HG03103 (cell line): ENCODE measurements around the gene SLC9A6.

Experiments
- ATAC-seq: cut with Tn5 transposase; IDR thresholded peaks from one replicate; pipeline ENCODE4 v1.9.1; 2021; ENCODE audit warnings: low read depth; ENCODE audit not compliant: unreplicated experiment

The SLC9A6 gene

DNA sequence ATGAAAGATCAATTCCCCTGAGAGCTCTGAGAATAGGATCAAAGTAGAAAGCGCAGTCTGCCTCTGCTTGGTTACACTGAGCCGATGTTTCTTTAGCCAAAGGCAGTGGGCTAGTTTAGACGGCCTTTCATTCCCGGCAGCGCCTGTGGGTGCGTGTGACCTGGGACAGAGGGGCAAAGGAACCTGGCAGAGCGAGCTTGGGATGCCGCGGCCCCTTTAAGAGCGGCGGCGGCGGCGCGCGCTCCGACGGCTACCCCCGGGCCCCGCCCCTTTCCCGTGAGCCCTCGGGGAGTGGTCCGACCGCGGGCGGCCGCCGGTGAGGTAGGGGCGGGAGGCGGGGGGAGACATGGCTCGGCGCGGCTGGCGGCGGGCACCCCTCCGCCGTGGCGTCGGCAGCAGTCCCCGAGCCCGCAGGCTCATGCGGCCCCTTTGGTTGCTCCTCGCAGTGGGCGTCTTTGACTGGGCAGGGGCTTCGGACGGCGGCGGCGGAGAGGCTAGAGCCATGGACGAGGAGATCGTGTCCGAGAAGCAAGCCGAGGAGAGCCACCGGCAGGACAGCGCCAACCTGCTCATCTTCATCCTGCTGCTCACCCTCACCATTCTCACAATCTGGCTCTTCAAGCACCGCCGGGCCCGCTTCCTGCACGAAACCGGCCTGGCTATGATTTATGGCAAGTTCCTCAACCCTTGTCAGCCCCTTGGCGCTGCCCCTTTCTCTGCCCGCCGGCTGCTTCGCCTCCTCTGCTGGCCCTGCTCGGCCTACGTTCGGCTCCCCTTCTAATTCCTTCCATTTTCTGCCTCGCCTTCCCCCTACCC, at the start of gene SLC9A6:
SLC9A6 (plus strand) TSS at position 279 of the 816 bp plus-strand sequence; CDS start at position 503, 224 bp downstream.
- ATAC-seq: peak; percentile 93

DNA sequence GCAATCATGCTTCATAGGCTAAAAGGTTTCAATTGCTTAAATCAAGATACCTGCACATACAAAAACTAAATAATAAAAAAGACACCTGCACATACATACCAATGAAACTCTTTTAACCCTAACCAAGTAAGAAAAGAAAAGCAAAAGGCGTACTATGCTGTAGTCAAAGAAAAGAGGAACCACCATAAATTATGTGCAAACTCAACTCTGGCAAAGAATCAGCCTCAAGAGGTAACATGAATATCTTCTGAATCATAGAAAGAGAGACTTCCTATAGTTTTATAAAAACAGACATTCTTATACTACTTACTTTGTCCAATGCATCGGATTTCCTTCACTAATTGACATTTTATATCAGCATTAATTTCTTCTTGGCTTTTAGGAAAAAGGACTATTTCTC, 40.7 kb upstream of the SLC9A6 start:
- no peak for ATAC-seq

DNA sequence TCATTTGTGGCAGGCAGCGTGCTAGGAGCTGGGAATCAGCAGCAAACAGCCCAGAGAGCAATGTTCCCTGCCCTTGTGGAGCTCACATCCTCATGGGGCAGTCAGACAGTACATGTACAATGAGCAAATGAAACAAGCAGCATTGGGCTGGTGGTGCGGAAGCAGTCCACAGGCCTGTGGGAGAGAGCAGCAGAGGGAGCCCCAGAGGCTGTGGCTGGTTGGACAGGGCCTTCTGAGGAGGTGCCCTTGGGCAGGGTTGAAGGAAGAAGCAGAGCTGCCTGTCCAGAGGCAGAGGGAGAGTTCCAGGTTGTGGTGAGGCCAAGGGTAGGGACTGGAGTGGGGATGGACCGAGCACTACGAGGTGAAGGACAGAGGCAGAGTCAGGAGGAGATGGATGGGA, 33.9 kb upstream of the SLC9A6 start:
- no peak for ATAC-seq

GRCh38 chrX:135973025-135973547, 12.1 kb upstream of the SLC9A6 start:
- no peak for ATAC-seq

GRCh38 chrX:135973548-135974278, 11.5 kb upstream of the SLC9A6 start, which contains the start of gene MMGT1:
TSS of gene MMGT1 (minus strand) at chrX:135973988. CDS start at chrX:135973675, 313 bp downstream.
- ATAC-seq: peak; percentile 71

- no peak for ATAC-seq
These were observed 10.9 kb upstream of the SLC9A6 start for GRCh38 chrX:135974279-135974856.

DNA sequence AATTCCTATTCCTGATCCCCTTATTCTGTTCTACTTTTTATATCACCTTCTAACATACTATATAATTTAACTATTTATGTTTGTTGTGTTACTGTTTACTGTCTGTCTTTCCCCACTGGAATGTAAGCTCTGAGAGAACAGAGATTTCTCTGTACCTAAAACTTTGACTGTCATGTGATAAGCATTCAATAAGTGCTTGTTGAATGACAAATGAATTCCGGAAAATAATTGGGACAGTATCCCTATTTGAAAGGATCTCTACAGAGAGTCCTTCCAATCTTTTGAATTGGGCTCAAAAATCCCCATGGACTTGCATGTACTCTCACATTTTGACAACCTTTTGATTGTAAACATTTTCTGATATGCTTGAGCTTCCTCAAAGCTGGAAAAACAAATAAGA, 9.8 kb upstream of the SLC9A6 start:
- no peak for ATAC-seq

DNA sequence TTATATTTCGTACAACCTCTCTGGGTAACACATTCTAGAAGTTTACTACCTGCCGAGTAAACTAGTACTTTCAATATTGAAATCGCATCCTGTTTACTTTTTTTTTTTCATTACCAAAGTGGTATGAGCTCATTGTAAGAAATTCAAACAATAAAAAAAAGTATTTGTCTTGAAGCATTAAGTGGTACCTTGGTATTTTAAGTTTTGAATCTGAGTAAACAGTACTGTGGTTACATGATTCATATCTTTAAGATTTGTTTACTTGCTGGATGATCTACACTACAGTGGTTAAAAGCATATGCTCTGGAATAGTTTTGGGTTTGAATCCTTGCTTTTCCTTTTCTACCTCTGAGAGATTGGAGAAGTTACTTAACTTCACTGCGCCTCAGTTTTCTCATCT, 7.6 kb upstream of the SLC9A6 start:
- ATAC-seq: no peak

GRCh38 chrX:135981010-135981409, 4.2 kb upstream of the SLC9A6 start:
- no peak for ATAC-seq

DNA sequence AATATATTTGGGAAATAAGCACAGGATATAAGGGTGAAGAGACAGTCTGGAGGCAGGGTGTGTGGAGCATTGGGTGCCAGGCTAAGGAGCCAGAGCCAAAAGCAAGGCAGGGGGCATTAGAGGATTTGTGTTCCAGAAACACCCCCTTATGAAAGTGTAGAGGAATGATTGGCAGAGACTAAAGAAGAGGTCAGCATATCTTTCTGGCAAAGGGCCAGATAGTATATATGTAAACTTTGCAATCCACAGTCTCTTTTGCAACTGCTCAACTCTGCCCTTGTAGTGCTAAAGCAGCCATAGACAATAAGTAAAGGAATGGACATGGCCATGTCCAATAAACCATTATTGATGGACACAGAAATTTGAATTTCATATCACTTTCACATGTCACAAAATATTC, 3.6 kb upstream of the SLC9A6 start:
- ATAC-seq: no peak

- ATAC-seq: no peak
These were observed 2.4 kb upstream of the SLC9A6 start for GRCh38 chrX:135982860-135983259.

DNA sequence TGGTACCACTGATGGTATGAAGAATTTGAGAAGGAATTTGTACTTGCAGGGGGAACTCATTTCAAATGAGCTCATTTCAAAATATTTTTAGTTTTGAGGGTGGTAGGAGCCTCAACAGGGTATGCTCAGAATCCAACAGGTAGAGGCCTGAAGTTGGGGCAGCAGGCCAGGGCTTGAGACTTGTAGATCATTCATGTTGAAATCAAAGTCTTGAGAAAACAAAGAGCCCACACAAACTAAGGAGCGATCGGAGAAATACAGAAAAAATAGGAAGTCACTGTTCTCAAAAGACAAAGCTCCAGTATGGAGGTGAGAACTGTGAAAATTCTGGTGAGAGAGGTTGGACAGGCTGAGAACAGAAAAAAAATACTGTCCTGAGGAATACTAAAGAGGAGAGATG, 979 bp upstream of the SLC9A6 start:
- ATAC-seq: no peak

DNA sequence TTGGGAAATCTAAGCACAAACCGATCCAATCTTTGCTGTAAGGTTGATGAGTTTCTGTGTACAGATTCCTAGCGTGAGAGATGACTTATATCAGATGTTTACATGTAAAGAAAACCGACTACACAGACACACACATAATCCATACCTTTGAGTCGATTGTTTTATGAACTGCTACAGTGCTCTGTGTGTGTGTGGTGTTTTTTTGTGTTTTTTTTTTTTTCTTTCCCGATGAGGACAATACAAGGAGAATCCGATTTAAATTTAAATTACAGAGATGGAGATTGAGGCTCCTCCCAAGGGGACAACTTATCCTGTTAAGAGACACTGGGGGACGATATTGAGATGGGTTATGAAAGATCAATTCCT, 461 bp upstream of the SLC9A6 start:
- ATAC-seq: no peak

GRCh38 chrX:135985973-135986310, 707 bp downstream of the SLC9A6 start:
- ATAC-seq: no peak

DNA sequence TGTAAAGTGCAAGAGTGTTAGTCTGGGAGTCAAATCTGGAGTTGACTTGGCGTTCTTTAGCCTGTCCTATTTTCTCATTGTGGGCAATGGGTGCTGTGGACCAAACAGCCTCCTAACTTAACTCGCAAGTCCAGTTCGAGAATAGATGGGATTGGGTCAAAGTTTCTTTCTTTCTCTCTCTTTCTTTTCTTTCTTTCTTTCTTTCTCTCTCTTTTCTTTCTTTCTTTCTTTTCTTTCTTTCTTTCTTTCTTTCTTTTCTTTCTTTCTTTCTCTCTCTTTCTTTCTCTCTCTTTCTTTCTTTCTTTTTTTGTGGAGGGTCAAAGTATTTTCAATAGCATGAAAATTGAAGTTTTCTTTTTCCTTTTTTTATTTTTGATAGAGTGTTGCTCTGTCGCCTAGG, 3.0 kb downstream of the SLC9A6 start:
- ATAC-seq: no peak

GRCh38 chrX:136015016-136015415, 29.8 kb downstream of the SLC9A6 start:
- ATAC-seq: no peak

DNA sequence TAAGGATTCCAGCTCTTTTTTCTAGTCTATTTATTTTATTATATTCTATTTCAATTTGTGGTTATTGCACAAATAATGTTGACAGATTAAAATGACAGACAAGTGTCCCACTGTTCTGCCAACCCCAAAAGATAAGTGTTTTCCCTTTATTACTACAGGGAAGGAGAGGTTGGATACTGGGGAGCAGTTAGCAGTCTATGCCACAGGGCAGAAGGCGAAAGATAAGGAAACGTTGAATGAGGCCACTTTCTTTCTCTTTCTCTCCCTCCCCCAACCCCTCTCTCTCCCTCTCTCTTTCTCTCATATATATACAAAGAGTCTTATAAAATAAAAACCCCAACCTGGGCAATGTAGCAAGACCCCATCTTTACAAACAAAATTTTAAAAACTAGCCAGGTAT, 31.6 kb downstream of the SLC9A6 start:
- ATAC-seq: no peak

DNA sequence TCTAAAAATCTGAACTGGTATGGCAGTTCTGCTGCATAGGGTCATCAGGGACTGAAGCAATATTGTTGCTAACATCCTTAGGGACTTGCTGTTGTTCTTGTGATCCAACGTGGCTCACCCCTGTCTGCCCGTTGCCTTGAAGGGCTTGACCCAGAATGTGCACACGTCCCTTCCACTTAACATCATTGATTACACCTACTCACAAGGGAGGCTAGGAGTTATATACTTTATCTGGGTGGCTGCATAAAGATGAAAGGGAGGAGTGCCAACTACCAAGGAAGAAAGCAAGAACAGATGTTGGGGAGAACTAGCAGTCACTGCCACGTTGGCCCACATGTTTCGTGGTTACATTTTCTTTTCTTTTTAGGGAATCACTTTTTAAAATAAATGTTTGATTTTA, 34.0 kb downstream of the SLC9A6 start:
- ATAC-seq: no peak

DNA sequence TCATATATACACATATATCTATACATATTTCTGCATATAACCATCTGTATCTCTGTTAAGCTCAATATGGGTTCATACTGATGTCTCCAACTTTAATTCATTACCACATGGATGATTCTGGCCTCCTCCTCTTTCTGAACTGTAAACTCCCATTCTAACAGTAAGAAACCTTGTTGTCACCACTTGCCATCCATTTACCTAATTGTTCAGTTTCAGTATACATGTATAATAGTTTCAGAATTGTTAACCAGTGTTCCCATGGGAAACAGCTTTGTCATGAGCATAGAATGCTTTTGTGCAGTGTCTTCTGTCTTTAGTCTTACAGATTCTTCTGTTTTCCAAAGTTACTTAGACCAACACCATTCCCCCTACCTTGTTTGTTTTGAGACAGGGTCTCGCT, 35.9 kb downstream of the SLC9A6 start:
- ATAC-seq: no peak

DNA sequence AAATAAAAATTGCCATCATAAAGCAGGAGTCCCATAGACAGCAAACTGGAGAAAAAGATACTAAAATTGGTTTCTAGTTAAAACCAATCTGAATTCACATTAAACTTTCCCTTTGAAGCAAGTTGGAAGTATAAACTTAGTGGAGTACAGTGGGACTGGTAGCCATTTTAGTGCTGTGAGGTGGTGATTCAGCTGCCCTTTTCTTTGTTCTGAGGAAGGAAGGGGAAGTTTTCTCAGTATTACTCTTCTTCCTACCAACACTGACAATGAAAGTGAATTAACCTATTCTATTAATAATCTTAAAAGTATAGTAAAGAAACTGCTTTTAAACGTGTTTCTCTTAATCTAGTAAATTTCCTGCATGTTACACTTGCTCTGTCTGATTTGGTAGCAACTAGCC, 36.7 kb downstream of the SLC9A6 start:
- ATAC-seq: no peak

- no peak for ATAC-seq
These were observed 39.9 kb downstream of the SLC9A6 start for GRCh38 chrX:136025091-136025490.
